Stimulated activated CD4-positive, alpha-beta T cell treated with anti-CD3 and anti-CD28 coated beads, TNF-alpha, amount 100 ng/mL, for 1 hour (primary cell): ENCODE measurements around the gene CYP27A1.
"Not testable (repeated sequence)": the region's sequence is repeated elsewhere in the genome, so short reads cannot be mapped to it uniquely, and the experiment has no call there.

Source experiments
- DNase-seq, 3 donors: peaks; one replicate each; pipeline ENCODE4 v3.0.0-alpha.2; 2020; ENCODE audit warnings: low read depth in 3 of 3, low spot score in 1 of 3

The CYP27A1 gene

DNA sequence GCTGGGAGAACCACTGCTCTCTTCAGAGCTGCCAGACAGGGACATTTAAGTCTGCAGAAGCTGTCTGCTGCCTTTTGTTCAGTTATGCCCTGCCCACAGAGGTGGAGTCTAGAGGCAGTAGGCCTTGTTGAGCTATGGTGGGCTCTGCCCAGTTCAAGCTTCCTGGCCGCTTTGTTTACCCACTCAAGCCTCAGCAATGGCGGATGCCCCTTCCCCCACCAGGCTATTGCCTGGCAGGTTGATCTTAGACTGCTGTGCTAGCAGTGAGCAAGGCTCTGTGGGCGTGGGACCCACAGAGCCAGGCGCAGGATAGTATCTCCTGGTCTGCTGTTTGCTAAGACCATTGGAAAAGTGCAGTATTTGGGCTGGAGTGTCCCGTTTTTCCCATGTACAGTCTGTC lies 9.2 kb upstream of the CYP27A1 start:
- DNase-seq = not testable (repeated sequence)

DNA sequence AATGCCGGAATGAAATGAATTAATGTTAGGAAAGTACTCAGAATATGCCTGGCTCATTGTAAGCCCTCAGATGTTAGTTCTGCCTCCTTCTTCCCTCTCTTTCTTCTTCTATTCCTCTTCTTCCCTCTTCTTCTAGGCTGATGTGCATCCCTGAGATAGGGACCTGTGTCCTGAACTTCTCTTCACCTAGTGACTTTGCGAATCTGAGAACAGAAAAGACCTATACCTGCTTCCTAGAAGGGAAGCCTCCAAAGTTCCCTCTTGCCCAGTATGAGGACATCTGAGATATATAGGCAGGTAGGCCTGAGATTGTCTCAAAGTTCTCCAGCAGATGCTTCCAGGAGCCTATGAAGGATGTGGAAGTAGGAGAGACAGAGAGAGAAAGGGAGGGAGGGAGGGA lies 8.1 kb upstream of the CYP27A1 start:
- no peak for DNase-seq

DNA sequence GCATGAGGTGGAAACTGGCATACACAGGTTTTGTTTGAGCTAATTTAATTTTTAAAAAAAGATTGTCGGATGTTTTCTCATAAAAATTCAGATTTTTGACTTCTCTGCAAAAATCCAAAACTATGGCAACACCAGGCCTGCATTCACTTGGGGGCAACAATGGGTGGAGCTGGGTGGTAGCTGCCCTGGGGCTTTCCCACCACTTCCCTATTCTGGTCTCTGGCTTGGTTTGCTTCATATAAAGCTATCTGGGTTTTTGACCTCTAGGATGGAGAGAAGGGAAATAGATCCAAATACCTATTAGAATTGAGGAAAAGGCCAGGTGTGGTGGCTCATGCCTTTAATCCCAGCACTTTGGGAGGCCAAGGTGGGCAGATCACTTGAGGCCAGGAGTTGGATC lies 5.5 kb upstream of the CYP27A1 start:
- DNase-seq = no peak

- DNase-seq = no peak
Measured at GRCh38 chr2:218777276-218777990, 4.5 kb upstream of the CYP27A1 start.

- DNase-seq = no peak
Measured at GRCh38 chr2:218780046-218780445, 1.9 kb upstream of the CYP27A1 start.

DNA sequence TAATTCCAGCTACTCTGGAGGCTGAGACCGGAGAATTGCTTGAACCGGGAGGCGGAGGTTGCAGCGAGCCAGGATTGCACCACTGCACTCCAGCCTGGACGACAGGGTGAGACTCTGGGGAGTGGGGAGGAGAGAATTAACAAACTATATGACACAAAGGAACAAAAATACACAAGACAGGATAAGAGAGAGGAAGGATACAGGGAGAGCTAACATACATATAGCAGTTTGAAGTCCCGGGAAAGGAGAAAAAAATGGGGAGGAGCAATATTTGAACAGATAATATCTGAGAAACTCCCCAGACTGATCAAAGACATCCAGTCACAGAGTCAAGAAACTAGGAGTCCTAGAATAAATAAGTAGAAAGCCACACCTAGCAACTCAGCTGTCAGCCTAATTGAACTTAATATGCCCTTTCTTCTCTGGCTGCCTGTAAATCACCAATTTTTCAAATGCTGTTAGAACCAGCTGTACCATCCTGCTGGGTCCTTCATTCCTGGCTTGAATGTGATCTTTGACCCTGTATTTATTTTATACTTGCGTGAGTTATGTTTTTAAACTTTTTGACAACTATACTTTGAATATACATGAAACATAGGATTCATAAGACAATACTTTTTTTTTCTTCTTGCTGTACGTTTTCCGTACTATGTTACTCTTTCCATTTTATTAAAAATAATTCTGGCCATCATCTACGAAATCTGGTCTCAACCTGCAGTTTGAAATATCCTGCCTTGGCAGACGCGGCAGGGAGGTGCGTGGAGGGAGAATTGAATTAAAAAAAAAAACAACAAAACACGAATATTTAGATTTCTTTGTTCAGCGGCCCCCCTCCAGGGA lies 876 bp upstream of the CYP27A1 start:
- no peak for DNase-seq

GRCh38 chr2:218782528-218782844 lies 539 bp downstream of the CYP27A1 start:
- no peak for DNase-seq

DNA sequence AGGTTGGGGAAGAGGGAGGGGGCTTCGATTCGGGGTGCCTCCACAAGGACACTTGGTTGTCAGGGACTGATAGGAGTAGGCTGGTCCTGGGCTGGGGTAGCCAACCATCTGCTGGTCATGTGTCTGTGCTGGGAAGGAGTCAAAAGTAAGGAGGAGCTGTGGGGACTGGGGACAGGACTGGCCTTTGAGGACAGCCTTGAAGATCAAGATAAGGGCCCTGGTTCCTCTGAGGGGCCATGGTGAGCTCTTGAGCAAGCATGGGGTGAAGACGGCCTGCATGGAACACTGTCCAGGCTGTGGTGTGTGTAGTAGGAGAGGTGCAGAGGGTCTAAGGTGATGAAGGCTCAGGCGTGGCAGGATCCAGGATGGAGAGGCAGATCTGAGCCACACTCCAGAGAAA lies 1.7 kb downstream of the CYP27A1 start:
- no peak for DNase-seq

GRCh38 chr2:218785103-218785502 lies 3.2 kb downstream of the CYP27A1 start:
- no peak for DNase-seq

GRCh38 chr2:218786133-218786532 lies 4.2 kb downstream of the CYP27A1 start:
- no peak for DNase-seq

GRCh38 chr2:218788529-218789255 lies 6.7 kb downstream of the CYP27A1 start:
- DNase-seq = no peak

GRCh38 chr2:218792433-218792832 lies 10.5 kb downstream of the CYP27A1 start:
- no peak for DNase-seq

DNA sequence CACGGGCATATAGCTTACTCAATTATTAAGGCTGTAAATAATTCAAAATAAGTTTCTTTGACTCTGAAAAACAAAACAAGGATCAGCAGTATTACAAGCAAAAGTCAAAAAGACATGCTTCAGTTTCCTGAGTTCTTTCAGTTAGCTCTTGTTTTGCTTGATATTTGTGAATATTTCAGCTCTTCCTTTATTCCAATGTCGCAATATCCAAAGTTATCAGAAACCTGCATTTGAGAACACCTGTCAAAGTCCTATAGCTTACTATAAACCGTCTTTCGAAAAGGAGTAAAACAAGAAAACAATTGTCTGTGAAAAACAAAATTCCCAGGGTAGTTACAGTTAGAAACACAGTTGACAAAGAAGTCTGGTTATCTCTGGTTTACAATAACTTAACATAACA lies 14.7 kb downstream of the CYP27A1 start:
- DNase-seq = no peak

DNA sequence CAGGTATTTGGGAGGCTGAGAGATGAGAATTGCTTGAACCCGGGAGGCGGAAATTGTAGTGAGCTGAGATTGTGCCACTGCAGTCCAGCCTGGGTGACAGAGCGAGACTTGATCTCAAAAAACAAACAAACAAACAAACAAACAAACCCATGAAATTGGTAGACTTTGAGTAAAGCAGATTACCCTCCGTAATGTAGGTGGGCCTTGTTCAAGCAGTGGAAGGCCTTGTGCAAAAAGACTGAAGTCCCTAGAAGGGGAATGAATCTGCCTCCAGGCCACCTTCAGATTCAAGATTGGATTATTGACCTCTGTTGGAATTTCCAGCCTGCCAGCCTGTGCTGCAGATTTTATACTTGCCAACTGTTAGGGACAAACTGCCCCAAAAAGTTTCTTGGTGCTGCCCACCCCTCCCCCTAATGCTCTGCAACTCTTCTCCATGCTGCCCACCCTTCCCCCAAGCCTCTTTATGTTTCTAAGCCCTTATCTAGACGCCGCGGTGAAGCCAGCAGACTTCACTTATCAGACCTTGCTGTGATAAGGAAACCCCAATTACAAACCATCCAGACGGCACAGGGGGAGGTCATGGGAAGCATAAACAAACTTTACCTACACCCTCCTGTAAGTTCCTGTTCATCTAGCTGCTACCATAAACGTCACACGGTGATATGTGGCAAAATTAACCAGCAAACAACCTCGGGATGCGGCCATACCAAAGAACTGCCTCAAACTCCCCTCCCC lies 17.0 kb downstream of the CYP27A1 start:
- no peak for DNase-seq

GRCh38 chr2:218799990-218800389 lies 18.0 kb downstream of the CYP27A1 start:
- no peak for DNase-seq

- no peak for DNase-seq
Measured at GRCh38 chr2:218802386-218802994, 20.5 kb downstream of the CYP27A1 start.

DNA sequence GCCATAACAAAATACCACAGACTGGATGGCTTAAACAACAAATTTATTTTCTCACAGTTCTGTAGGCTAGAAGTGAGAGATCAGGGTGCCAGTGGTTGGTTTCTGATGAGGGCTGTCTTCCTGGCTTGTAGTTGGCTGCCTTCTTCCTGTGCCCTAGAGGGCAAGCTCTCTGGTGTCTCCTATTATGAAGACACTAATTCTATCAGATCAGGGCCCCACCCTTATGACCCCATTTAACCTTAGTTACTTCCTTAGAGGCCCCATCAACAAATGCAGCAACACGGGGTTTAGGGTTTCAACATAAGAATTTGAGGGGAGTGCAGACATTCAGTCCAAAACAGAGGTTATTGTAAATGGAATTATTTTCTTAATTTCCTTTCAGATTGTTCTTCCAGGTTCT lies 22.9 kb downstream of the CYP27A1 start:
- DNase-seq = no peak

GRCh38 chr2:218805627-218806026 lies 23.7 kb downstream of the CYP27A1 start:
- DNase-seq = no peak

DNA sequence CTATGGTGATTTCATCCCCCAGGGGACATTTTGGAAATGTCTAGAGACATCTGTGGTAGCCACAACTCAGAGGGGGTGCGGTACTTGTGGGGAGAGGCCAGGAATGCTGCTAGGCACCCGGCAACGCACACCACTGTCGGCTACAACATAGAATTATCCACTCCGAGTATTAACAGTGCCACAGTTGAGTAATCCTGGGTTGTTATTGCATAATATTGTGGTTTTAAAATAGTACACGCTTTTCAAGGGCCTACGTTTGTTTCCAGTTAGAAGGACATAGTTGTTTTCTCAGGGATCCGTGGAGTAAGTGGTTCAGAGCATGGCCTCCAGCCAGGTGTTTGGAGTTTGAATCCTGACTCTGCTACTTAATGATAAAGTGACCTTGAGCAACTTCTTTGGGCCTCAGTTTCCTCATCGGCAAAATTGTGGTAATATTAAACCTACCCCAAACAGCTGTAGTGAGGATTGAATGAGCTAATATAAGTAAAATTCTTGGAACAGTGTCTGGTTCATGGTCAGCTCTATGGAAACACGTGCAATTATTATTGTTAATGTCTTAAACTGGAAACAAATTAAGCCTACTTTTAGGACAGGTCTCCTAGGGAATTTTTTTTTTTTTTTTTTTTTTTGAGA lies 24.5 kb downstream of the CYP27A1 start:
- DNase-seq = no peak

DNA sequence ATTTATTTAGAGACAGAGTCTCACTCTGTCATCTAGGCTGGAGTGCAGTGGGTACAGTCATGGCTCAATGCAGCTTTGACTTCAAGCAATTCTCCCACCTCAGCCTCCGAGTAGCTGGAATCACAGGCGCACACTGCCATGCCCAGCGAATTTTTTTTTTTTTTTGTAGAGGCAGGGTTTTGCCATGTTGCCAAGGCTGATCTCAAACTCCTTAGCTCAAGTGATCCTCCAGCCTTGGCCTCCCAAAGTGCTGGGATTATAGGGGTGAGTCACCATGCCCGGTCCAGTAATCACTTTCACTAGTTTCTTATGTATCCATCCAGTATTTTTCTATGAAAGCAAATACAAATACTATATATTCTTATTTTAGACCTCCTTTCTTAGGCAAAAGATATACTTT lies 25.7 kb downstream of the CYP27A1 start:
- no peak for DNase-seq

GRCh38 chr2:218809515-218809914 lies 27.6 kb downstream of the CYP27A1 start:
- DNase-seq = no peak
